ENCODE measurements around the gene MAP4K2. TPM values are rescaled to one million over a fixed set of nuclear protein-coding genes. Genes with fewer than 3 reads are reported as not detected.

MAP4K2 gene
- total RNA-seq (2012; rRNA removed) (9.2 and 11.7 TPM in 2 replicates), polyA plus RNA-seq (2012; rRNA removed) (16.6 and 22.2 TPM in 2 replicates), Bru-seq, nascent RNA (percentile 46 among the genes with signal in this experiment), BruChase-seq, experiment 1, labeled RNA remaining after a 6-hour chase (percentile 55 among the genes with signal in this experiment), BruChase-seq, experiment 2, labeled RNA remaining after a 2-hour chase (percentile 50 among the genes with signal in this experiment)
- polyA plus RNA-seq (2012; cell fraction: cytosol; rRNA removed) = 18.8 and 24.1 TPM in 2 replicates
- polyA plus RNA-seq (2012; cell fraction: nucleus; rRNA removed; ENCODE audit: low replicate concordance) = 41.7 and 95.5 TPM in 2 replicates
- long read RNA-seq, full-length matches to known transcripts = 1 of 6 reads
- long read RNA-seq, partial matches to known transcripts = 2 of 6 reads
- long read RNA-seq, other reads (novel, unspliced or antisense) = 3 of 6 reads

DNA sequence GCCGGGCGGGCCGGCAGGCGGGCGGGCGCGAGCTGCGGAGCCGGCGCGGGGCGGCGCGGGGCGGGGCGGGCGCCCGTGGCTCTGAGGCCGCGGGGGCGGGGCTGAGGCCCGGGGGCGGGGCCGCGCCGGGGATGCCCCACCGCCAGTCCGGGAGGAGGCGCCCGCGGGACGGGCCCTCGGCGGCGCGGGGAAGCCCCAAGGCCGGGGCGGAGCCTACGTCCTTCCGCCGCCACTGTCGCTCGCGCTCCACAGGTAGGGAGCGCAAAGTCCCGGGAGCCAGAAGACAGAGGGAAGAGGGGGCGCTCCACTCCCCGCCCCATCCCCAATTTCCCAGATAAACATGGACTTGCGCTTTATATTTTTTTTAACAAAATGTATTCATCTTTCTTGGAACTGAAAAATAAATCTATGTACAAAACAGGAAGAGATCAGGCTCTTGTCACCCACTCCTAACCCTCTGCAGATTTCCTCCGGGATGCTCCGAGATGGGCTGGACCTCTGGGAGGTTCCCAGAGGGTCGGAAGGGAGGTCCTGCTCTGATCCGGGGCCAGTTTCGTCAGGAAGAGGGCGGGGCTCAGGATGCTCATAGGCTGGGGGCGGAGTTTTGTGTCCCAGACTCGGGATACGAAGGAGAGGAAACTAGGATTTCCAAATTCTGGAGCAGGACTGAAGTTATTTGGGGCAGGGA, at the start of gene MAP4K2:
TSS of gene MAP4K2 (minus strand) at position 57 of the 688 bp plus-strand sequence. CDS start 65 bp downstream, outside the sequence.
- H3K79me1 ChIP-seq (ENCODE audit: low read depth in 1 of 2, low read length in 2 of 2) = peaks cover 4 to 29% of the 10 kb centered on the region in 2 experiments; a peak in 3 of 4 replicates
- H2BK20ac ChIP-seq (ENCODE audit: low read depth, low read length) = no peak within 1 kb of the TSS
- H4K8ac ChIP-seq (ENCODE audit: low read depth in 2 of 2, low read length in 2 of 2) = peak within 1 kb of the TSS; percentile 52 to 63; a peak in 3 of 4 replicates
- H2BK15ac ChIP-seq (ENCODE audit: low read depth, low read length) = no peak within 1 kb of the TSS
- 0 out of 2 replicates have a peak within 1 kb of the TSS, but pooled peaks have one; percentile 3 for H3K18ac ChIP-seq (ENCODE audit: low read depth, low read length)
- POLR2A ChIA-PET (ENCODE audit: unreplicated experiment) = interaction anchor here (0.5 to 0.6 kb wide), 2 partner anchors 7 to 74 kb away, joined by 5 to 6 read pairs; no protein-coding TSS in a partner anchor
- dilution Hi-C loops (cut with HindIII; ENCODE audit: low sequenced_read_pairs, unreplicated experiment) = no loop called here
- no peaks in the 10 kb centered on the region for H3K9me3 ChIP-seq (ENCODE audit: control insufficient read depth, insufficient read depth, low read length)
- peak; percentile 68 for DNase-seq
- in situ Hi-C loops (cut with MboI; ENCODE audit: low sequenced_read_pairs) = no loop called here
- H3K9ac ChIP-seq (ENCODE audit: low read depth, low read length) = peak within 1 kb of the TSS; percentile 67
- H3K14ac ChIP-seq (replicated peaks; ENCODE audit: low read depth, low read length) = peak within 1 kb of the TSS; percentile 56
- H3K9me1 ChIP-seq (ENCODE audit: insufficient read depth, low read length) = peaks cover 16% of the 10 kb centered on the region
- H4K91ac ChIP-seq (ENCODE audit: insufficient read depth, low read depth, low read length) = peak within 1 kb of the TSS; percentile 37; the same call in 1 of the 2 replicates
- peaks cover 10% of the 10 kb centered on the region for H3K4me1 ChIP-seq (ENCODE audit: control insufficient read depth, insufficient read depth, low read length)
- intact Hi-C loops (cut with micrococcal nuclease) = loop anchor here (2.0 kb wide), 1 partner anchor 25 kb away; the partner anchor contains the start of gene SF1
- peak within 1 kb of the TSS; percentile 96 for H3K4me2 ChIP-seq (ENCODE audit: low read depth, low read length)
- peak within 1 kb of the TSS; percentile 84 for H3K4me3 ChIP-seq (ENCODE audit: insufficient read depth, low read depth, low read length)
- 0% methylated on average over 18 of the region's 58 CpGs; no CpG with 5 or more reads in 1 of the 2 experiments for WGBS, 2 experiments (ENCODE audit: extremely low coverage in 2 of 2, insufficient read length in 1 of 2)
- H3K27me3 ChIP-seq (ENCODE audit: control insufficient read depth, insufficient read depth, low read length) = no peaks in the 10 kb centered on the region
- peak within 1 kb of the TSS; percentile 56 for H3K4ac ChIP-seq (ENCODE audit: low read depth, low read length)
- BruUV-seq (replicated peaks) = no TSS peak
- H4K20me1 ChIP-seq (ENCODE audit: insufficient read depth, low read length) = no peaks in the 10 kb centered on the region
- H2BK120ac ChIP-seq (ENCODE audit: low read depth, low read length) = no peak within 1 kb of the TSS
- peak; percentile 97 for ATAC-seq (ENCODE audit: low read depth)
- 0 out of 2 replicates have a peak within 1 kb of the TSS, but pooled peaks have one; percentile 12 for H3K23ac ChIP-seq (ENCODE audit: low read depth, low read length)
- TF ChIP-seq POLR2A (IDR thresholded peaks at IDR 0.05; ENCODE audit: low read depth, low read length) (peak; percentile 69), CEBPB (IDR thresholded peaks at IDR 0.05; ENCODE audit: low read depth, low read length) (peak; percentile 45), RCOR1 (IDR thresholded peaks at IDR 0.05; ENCODE audit: insufficient replicate concordance, low read length) (no peak), MAZ (IDR thresholded peaks at IDR 0.05; ENCODE audit: borderline replicate concordance, low read depth, low read length) (peak; percentile 40; the same call in 1 of the 2 replicates), RAD21 (IDR thresholded peaks at IDR 0.05; ENCODE audit: low read length) (0 out of 2 replicates have a peak, but pooled peaks have one; percentile 20), BHLHE40 (IDR thresholded peaks at IDR 0.05; ENCODE audit: low read depth, low read length) (no peak)
- TF ChIP-seq, protein P1, sequence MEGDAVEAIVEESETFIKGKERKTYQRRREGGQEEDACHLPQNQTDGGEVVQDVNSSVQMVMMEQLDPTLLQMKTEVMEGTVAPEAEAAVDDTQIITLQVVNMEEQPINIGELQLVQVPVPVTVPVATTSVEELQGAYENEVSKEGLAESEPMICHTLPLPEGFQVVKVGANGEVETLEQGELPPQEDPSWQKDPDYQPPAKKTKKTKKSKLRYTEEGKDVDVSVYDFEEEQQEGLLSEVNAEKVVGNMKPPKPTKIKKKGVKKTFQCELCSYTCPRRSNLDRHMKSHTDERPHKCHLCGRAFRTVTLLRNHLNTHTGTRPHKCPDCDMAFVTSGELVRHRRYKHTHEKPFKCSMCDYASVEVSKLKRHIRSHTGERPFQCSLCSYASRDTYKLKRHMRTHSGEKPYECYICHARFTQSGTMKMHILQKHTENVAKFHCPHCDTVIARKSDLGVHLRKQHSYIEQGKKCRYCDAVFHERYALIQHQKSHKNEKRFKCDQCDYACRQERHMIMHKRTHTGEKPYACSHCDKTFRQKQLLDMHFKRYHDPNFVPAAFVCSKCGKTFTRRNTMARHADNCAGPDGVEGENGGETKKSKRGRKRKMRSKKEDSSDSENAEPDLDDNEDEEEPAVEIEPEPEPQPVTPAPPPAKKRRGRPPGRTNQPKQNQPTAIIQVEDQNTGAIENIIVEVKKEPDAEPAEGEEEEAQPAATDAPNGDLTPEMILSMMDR (conservative IDR thresholded peaks at IDR 0.05; ENCODE audit: low read depth, low read length) = peak; percentile 38; the same call in 1 of the 2 replicates
- H3K56ac ChIP-seq (ENCODE audit: extremely low read depth, insufficient read depth, low read length) = peak within 1 kb of the TSS; percentile 42
- H2BK5ac ChIP-seq (ENCODE audit: low read depth, low read length, poor library complexity, severe bottlenecking) = peak within 1 kb of the TSS; percentile 1
- H4K5ac ChIP-seq (ENCODE audit: low read depth, low read length) = peak within 1 kb of the TSS; percentile 40
- peak within 1 kb of the TSS; percentile 96 for H2AFZ ChIP-seq (replicated peaks; ENCODE audit: low read length, poor library complexity)
- H2AK9ac ChIP-seq (replicated peaks; ENCODE audit: low read depth, low read length, poor library complexity) = peak within 1 kb of the TSS; percentile 92
- H2AK5ac ChIP-seq (ENCODE audit: low read depth, low read length) = peak within 1 kb of the TSS; percentile 58; the same call in 1 of the 2 replicates
- CTCF ChIA-PET = interaction anchor here (1.0 kb wide), 1 partner anchor 21 kb away, joined by 3 read pairs; no protein-coding TSS in a partner anchor
- peak within 1 kb of the TSS; percentile 27 for H3K27ac ChIP-seq (ENCODE audit: insufficient read depth, low read length)
- peaks cover 36% of the 10 kb centered on the region for H3K36me3 ChIP-seq (ENCODE audit: control insufficient read depth, insufficient read depth, low read length)

Measured in IMR-90 (cell line).